Transverse colon (tissue), 4 donors: Measurements from ENCODE around the gene KLHL29. TPM values are rescaled to one million over a fixed set of nuclear protein-coding genes. Genes with fewer than 3 reads are reported as not detected.

Experiments used
- DNase-seq: peaks from one replicate; pipeline ENCODE4 v3.0.0-alpha.2; 2019
- H3K27ac ChIP-seq, 4 donors: fragments of 200-600 bp; sonication (generic); 2 replicates each; pipeline ENCODE4 v1.5.1; 2016 to 2018; ENCODE audit warnings: inconsistent platforms in 4 of 4
- H3K27me3 ChIP-seq: fragments of 200-600 bp; sonication (generic); 2 replicates; pipeline ENCODE4 v1.5.1; 2017; ENCODE audit warnings: inconsistent platforms
- H3K36me3 ChIP-seq, 4 donors: fragments of 200-600 bp; sonication (generic); 2 replicates each; pipeline ENCODE4 v1.5.1; 2017 to 2019; ENCODE audit warnings: inconsistent platforms in 4 of 4
- H3K4me1 ChIP-seq, 4 donors: fragments of 200-600 bp; sonication (generic); 2 replicates each; pipeline ENCODE4 v1.5.1; 2017 to 2020; ENCODE audit warnings: inconsistent platforms in 4 of 4
- H3K4me3 ChIP-seq, 4 donors: fragments of 200-600 bp; sonication (generic); 1 replicate in 1 of 4; 2 replicates in 3 of 4; pipeline versions ENCODE4 v1.5.1 to v1.6.1; 2017 to 2019; ENCODE audit warnings: inconsistent platforms in 4 of 4
- H3K9me3 ChIP-seq, 2 donors: fragments of 200-600 bp; sonication (generic); 2 replicates each; pipeline ENCODE4 v1.5.1; 2017 to 2019; ENCODE audit warnings: inconsistent platforms in 2 of 2
- CTCF ChIP-seq, 5 experiments: fragments of 200-600 bp in 3 of 5; fragments of 450-650 bp in 2 of 5; sonication (generic) in 3 of 5; IDR thresholded peaks; 1 replicate in 2 of 5; 2 replicates in 3 of 5; pipeline ENCODE4 v1.5.1; 2016 to 2017; ENCODE audit warnings: antibody characterized with exemption in 5 of 5, inconsistent platforms in 3 of 5, mild to moderate bottlenecking in 2 of 5, moderate library complexity in 1 of 5
- EP300 ChIP-seq: sonication (generic); formaldehyde crosslinking; IDR thresholded peaks from one replicate; pipeline ENCODE4 v1.6.1; 2017; ENCODE audit warnings: antibody characterized with exemption, low read depth
- POLR2A ChIP-seq: fragments of 450-650 bp; IDR thresholded peaks from one replicate; pipeline ENCODE4 v1.6.1; 2016; ENCODE audit warnings: antibody characterized with exemption, mild to moderate bottlenecking, moderate library complexity
- POLR2AphosphoS5 ChIP-seq, 3 donors: sonication (generic); formaldehyde crosslinking; IDR thresholded peaks; one replicate each; pipeline ENCODE4 v1.6.1; 2016; ENCODE audit warnings: antibody characterized with exemption in 3 of 3
- WGBS, 2 donors: methylation state at CpG; one replicate each; pipeline ENCODE4 v1.1.5; 2018; ENCODE audit warnings: low coverage in 1 of 2; 5-methylcytosine and 5-hydroxymethylcytosine counted together
- in situ Hi-C, 4 donors: fragments of 200-750 bp; cut with MboI; loops; one replicate each; pipeline versions ENCODE4 v1.15.0 to v1.15.1; 2017; ENCODE audit warnings: low sequenced_read_pairs in 3 of 4, low pct_ligation_motif_present in 1 of 4, low pct_unique_long_range_greater_than_20kb in 1 of 4
- intact Hi-C: fragments of 100-400 bp; cut with DNase I; formaldehyde crosslinking; loops from one replicate; pipeline ENCODE4 v1.15.1; 2023; ENCODE audit warnings: low total_unique reads
- total RNA-seq, 4 donors: library from RNA; depleted of rRNA; stranded (reverse); fragments of >200 nt; gene quantifications; one replicate each; pipeline ENCODE4 v1.1.0, GENCODE V29; 2016

The KLHL29 gene
- total RNA-seq, 4 donors from 2014 or later = 3.3 to 16.5 (median 5.8) TPM

GRCh38 chr2:23628926-23629771 is 244.2 kb downstream of the KLHL29 start:
- Histone ChIP-seq H3K36me3 (no peaks in the 10 kb centered on the region), H3K4me3 (no peak overlapping the region), H3K9me3 (peaks cover 2 to 3% of the 10 kb centered on the region in 2 donors), H3K27me3 (no peaks in the 10 kb centered on the region), H3K4me1 (no peaks in the 10 kb centered on the region), H3K27ac (no peak overlapping the region)
- TF ChIP-seq EP300 (no peak), CTCF (IDR thresholded peaks at IDR 0.05) (no peak), POLR2AphosphoS5 (IDR thresholded peaks at IDR 0.05) (no peak), POLR2A (no peak)
- 76 to 95% methylated on average over 5 to 28 of the region's 28 CpGs for WGBS, 2 donors
- in situ Hi-C loops (no loop called here), intact Hi-C loops (loop anchor here (10.0 kb wide), 1 partner anchor 244 kb away; the partner anchor contains the start of gene KLHL29)
- no peak for DNase-seq

GRCh38 chr2:23629772-23630480 is 244.9 kb downstream of the KLHL29 start:
- in situ Hi-C loops = no loop called here
- no peaks in the 10 kb centered on the region for H3K27me3 ChIP-seq
- no peaks in the 10 kb centered on the region for H3K9me3 ChIP-seq
- no peak overlapping the region for H3K4me3 ChIP-seq
- no peaks in the 10 kb centered on the region for H3K36me3 ChIP-seq
- intact Hi-C loops = loop anchor here (10.0 kb wide), 1 partner anchor 245 kb away; the partner anchor contains the start of gene KLHL29
- TF ChIP-seq CTCF (IDR thresholded peaks at IDR 0.05) = no peak
- TF ChIP-seq POLR2A = no peak
- TF ChIP-seq EP300 = no peak
- TF ChIP-seq POLR2AphosphoS5 (IDR thresholded peaks at IDR 0.05) = no peak
- no peak overlapping the region for H3K27ac ChIP-seq
- DNase-seq = no peak
- 87 to 95% methylated on average over 11 to 16 of the region's 16 CpGs for WGBS, 2 donors
- no peaks in the 10 kb centered on the region for H3K4me1 ChIP-seq

GRCh38 chr2:23630961-23631360 is 246.0 kb downstream of the KLHL29 start:
- in situ Hi-C loops (no loop called here), intact Hi-C loops (no loop called here)
- no peak overlapping the region for H3K4me3 ChIP-seq
- H3K27me3 ChIP-seq = no peaks in the 10 kb centered on the region
- DNase-seq = no peak
- no peaks in the 10 kb centered on the region for H3K36me3 ChIP-seq
- no peaks in the 10 kb centered on the region for H3K4me1 ChIP-seq
- 78 to 84% methylated on average over 6 to 7 of the region's 7 CpGs for WGBS, 2 donors
- TF ChIP-seq EP300 (no peak), POLR2AphosphoS5 (IDR thresholded peaks at IDR 0.05) (no peak), POLR2A (no peak), CTCF (IDR thresholded peaks at IDR 0.05) (no peak)
- H3K9me3 ChIP-seq = no peaks in the 10 kb centered on the region
- H3K27ac ChIP-seq = no peak overlapping the region

- Histone ChIP-seq H3K4me1 (no peaks in the 10 kb centered on the region), H3K9me3 (no peaks in the 10 kb centered on the region), H3K4me3 (no peak overlapping the region), H3K27me3 (no peaks in the 10 kb centered on the region), H3K27ac (no peak overlapping the region), H3K36me3 (no peaks in the 10 kb centered on the region)
- intact Hi-C loops = no loop called here
- TF ChIP-seq CTCF (IDR thresholded peaks at IDR 0.05) (no peak), POLR2AphosphoS5 (IDR thresholded peaks at IDR 0.05) (no peak), POLR2A (no peak), EP300 (no peak)
- 87% methylated on average over 5 to 11 of the region's 11 CpGs for WGBS, 2 donors
- DNase-seq = no peak
- in situ Hi-C loops = no loop called here
Measured at GRCh38 chr2:23631389-23631788, 246.4 kb downstream of the KLHL29 start.
